Endothelial cell of umbilical vein (primary cell): ENCODE data around the gene NPPB.

Experiments
- EZH2 ChIP-seq: IDR thresholded peaks from 2 replicates; pipeline ENCODE4 v1.6.1; 2012; ENCODE audit warnings: borderline replicate concordance, low read depth, mild to moderate bottlenecking, moderate library complexity, low read length, inconsistent platforms; ENCODE audit not compliant: severe bottlenecking
- FOS ChIP-seq: IDR thresholded peaks from 2 replicates; pipeline ENCODE4 v1.6.1; 2011; ENCODE audit warnings: mild to moderate bottlenecking, low read length, moderate library complexity, borderline replicate concordance; ENCODE audit not compliant: insufficient read depth
- GATA2 ChIP-seq: IDR thresholded peaks from 2 replicates; pipeline ENCODE4 v1.7.0; 2011; ENCODE audit warnings: low read depth, mild to moderate bottlenecking, moderate library complexity, mixed read lengths, low read length; ENCODE audit not compliant: insufficient read length, insufficient read depth
- JUN ChIP-seq: IDR thresholded peaks from 2 replicates; pipeline ENCODE4 v1.6.1; 2011; ENCODE audit warnings: borderline replicate concordance, low read depth; ENCODE audit not compliant: insufficient read length, insufficient read depth
- MYC ChIP-seq: IDR thresholded peaks from one replicate; pipeline ENCODE4 v1.6.1; 2011; ENCODE audit warnings: mild to moderate bottlenecking, low read depth, low read length
- POLR2A ChIP-seq: IDR thresholded peaks from 2 replicates; pipeline ENCODE4 v1.6.1; 2012; ENCODE audit warnings: low read depth, mild to moderate bottlenecking, control low read depth, low read length
- POLR2AphosphoS5 ChIP-seq: IDR thresholded peaks from 2 replicates; pipeline ENCODE4 v1.6.1; 2012; ENCODE audit warnings: low read depth, mild to moderate bottlenecking, control low read depth, low read length, moderate library complexity; ENCODE audit not compliant: insufficient read depth
- TF ChIP-seq, protein P1 (sequence below), 2 donors: IDR thresholded peaks; 1 replicate in 1 of 2; 2 replicates in 1 of 2; pipeline ENCODE4 v1.5.1; 2011; ENCODE audit warnings: low read length in 2 of 2, mild to moderate bottlenecking in 2 of 2, moderate library complexity in 2 of 2, control low read depth in 1 of 2, inconsistent platforms in 1 of 2, low read depth in 1 of 2; ENCODE audit not compliant: insufficient read depth in 1 of 2; ENCODE audit errors: extremely low read depth in 1 of 2
- TF ChIP-seq, protein P2 (sequence below): IDR thresholded peaks from 2 replicates; pipeline ENCODE4 v1.6.1; 2011; ENCODE audit not compliant: insufficient read depth, insufficient read length

DNA sequence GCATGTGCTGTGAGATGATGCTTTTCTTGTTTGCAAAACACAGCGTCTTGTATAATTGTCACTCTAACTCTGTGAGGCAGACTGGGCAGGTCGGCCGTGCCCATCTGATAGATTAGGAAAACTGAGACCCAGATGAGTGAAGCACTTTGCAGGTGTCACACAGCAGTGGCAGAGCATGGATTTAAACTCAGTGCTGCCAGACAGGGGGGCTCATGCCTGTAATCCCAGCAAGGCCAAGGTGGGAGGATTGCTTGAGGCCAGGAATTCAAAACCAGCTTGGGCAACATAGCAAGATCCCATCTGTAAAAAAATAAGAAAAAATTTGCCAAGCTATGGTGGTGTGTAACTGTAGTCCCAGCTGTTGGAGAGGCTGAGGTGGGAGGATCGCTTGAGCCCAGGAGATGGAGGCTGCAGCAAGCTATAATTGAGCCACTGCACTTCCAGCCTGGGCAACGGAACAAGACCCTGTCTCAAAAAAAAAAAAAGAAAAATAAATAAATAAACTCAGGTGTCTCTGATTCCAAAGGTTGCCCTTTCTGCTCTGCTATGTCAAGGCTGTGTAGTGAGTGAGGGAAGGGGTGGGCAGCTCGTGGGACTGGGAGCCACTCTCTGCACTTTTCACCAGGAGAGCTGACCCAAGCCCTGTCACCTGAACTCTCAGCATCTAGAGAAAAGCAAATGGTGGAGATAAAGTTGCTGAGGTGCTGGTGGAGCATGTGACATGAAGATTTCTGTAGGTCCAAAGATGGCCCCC is 32.9 kb upstream of the NPPB start:
- TF ChIP-seq, protein P1, sequence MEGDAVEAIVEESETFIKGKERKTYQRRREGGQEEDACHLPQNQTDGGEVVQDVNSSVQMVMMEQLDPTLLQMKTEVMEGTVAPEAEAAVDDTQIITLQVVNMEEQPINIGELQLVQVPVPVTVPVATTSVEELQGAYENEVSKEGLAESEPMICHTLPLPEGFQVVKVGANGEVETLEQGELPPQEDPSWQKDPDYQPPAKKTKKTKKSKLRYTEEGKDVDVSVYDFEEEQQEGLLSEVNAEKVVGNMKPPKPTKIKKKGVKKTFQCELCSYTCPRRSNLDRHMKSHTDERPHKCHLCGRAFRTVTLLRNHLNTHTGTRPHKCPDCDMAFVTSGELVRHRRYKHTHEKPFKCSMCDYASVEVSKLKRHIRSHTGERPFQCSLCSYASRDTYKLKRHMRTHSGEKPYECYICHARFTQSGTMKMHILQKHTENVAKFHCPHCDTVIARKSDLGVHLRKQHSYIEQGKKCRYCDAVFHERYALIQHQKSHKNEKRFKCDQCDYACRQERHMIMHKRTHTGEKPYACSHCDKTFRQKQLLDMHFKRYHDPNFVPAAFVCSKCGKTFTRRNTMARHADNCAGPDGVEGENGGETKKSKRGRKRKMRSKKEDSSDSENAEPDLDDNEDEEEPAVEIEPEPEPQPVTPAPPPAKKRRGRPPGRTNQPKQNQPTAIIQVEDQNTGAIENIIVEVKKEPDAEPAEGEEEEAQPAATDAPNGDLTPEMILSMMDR (IDR thresholded peaks at IDR 0.05; ENCODE audit: extremely low read depth in 1 of 2, insufficient read depth in 1 of 2, low read depth in 1 of 2, low read length in 2 of 2): no peak
- TF ChIP-seq FOS (no peak), POLR2A (no peak), EZH2 (no peak), POLR2AphosphoS5 (no peak), JUN (no peak), MYC (no peak), GATA2 (no peak)
- TF ChIP-seq, protein P2, sequence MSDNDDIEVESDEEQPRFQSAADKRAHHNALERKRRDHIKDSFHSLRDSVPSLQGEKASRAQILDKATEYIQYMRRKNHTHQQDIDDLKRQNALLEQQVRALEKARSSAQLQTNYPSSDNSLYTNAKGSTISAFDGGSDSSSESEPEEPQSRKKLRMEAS: no peak
